T-cell (primary cell): ENCODE data around the gene COL18A1. TPM values are rescaled to one million over a fixed set of nuclear protein-coding genes. Genes with fewer than 3 reads are reported as not detected.
A peak's percentile ranks its signal among the peaks of the same experiment; 100 is the strongest.

Experiments
- ATAC-seq, 4 experiments: fragments of 200-7000 bp in 3 of 4; fragments of 150-1000 bp in 1 of 4; cut with Tn5 transposase; replicated peaks in 1 of 4; 1 replicate in 3 of 4; 2 replicates in 1 of 4; pipeline ENCODE4 v1.10.0; 2021; ENCODE audit warnings: moderate library complexity in 3 of 4, mild to moderate bottlenecking in 2 of 4, moderate number of reproducible peaks in 1 of 4
- CTCF ChIA-PET, 2 donors: fragments of 300-600 bp; sonication (Branson Sonifier 250); formaldehyde crosslinking; loops; one replicate each; lab custom pipeline; 2022; ENCODE audit warnings: antibody characterized with exemption in 2 of 2; lab: Charles Lee
- POLR2A ChIA-PET, 2 donors: fragments of 300-600 bp; sonication (Branson Sonifier 250); formaldehyde crosslinking; loops; one replicate each; lab custom pipeline; 2022; ENCODE audit warnings: antibody characterized with exemption in 2 of 2; lab: Charles Lee
- DNase-seq, 35 experiments: peaks; one replicate each; pipeline versions ENCODE4 v3.0.0 to v3.0.0-alpha.2; 2013 to 2023
- H3K27ac ChIP-seq: one replicate; pipeline ENCODE4 v1.5.1; 2013; ENCODE audit warnings: low read length
- H3K27me3 ChIP-seq, 2 experiments: replicated peaks in 1 of 2; 1 replicate in 1 of 2; 2 replicates in 1 of 2; pipeline versions ENCODE4 v1.6.1 to v1.7.0; 2013; ENCODE audit warnings: low read length in 1 of 2, mixed read lengths in 1 of 2; ENCODE audit not compliant: control insufficient read depth in 2 of 2, insufficient read depth in 2 of 2; ENCODE audit errors: extremely low read depth in 1 of 2
- H3K36me3 ChIP-seq, 2 donors: 1 replicate in 1 of 2; 2 replicates in 1 of 2; pipeline versions ENCODE4 v1.6.1 to v1.7.0; 2013; ENCODE audit warnings: low read length in 1 of 2; ENCODE audit not compliant: control insufficient read depth in 2 of 2, insufficient read depth in 1 of 2; ENCODE audit errors: extremely low read depth in 1 of 2
- H3K4me1 ChIP-seq, 2 experiments: 1 replicate in 1 of 2; 2 replicates in 1 of 2; pipeline versions ENCODE4 v1.6.1 to v1.7.0; 2013; ENCODE audit warnings: low read length in 2 of 2, mixed read lengths in 1 of 2; ENCODE audit not compliant: insufficient read depth in 2 of 2, control insufficient read depth in 1 of 2; ENCODE audit errors: extremely low read depth in 1 of 2
- H3K4me3 ChIP-seq, 2 donors: 1 replicate in 1 of 2; 2 replicates in 1 of 2; pipeline versions ENCODE4 v1.5.1 to v1.7.0; 2013; ENCODE audit warnings: mild to moderate bottlenecking in 2 of 2, low read length in 1 of 2, moderate library complexity in 1 of 2; ENCODE audit not compliant: control insufficient read depth in 1 of 2; ENCODE audit errors: extremely low read depth in 1 of 2
- H3K9me3 ChIP-seq: 2 replicates; pipeline ENCODE4 v1.7.0; 2013
- H3K27ac Mint-ChIP-seq, 2 donors: one replicate each; pipeline ENCODE4 v1.8.0; 2020 to 2021; ENCODE audit warnings: mild to moderate bottlenecking in 2 of 2, mixed read lengths in 2 of 2
- H3K27me3 Mint-ChIP-seq, 2 donors: one replicate each; pipeline ENCODE4 v1.8.0; 2021 to 2022; ENCODE audit warnings: mixed read lengths in 2 of 2
- H3K36me3 Mint-ChIP-seq: one replicate; pipeline ENCODE4 v1.8.0; 2021; ENCODE audit warnings: mixed read lengths
- H3K4me1 Mint-ChIP-seq, 3 donors: one replicate each; pipeline ENCODE4 v1.8.0; 2020 to 2022; ENCODE audit warnings: mixed read lengths in 3 of 3, mild to moderate bottlenecking in 1 of 3
- H3K4me3 Mint-ChIP-seq, 3 donors: one replicate each; pipeline ENCODE4 v1.8.0; 2020 to 2022; ENCODE audit warnings: mild to moderate bottlenecking in 3 of 3, mixed read lengths in 3 of 3, moderate library complexity in 3 of 3
- H3K9me3 Mint-ChIP-seq, 3 donors: one replicate each; pipeline ENCODE4 v1.8.0; 2020 to 2022; ENCODE audit warnings: mixed read lengths in 3 of 3
- WGBS: methylation state at CpG from one replicate; pipeline ENCODE4 v1.1.5; 2013; ENCODE audit warnings: missing lambda C conversion rate; ENCODE audit not compliant: insufficient coverage; 5-methylcytosine and 5-hydroxymethylcytosine counted together
- total RNA-seq, 35 experiments: library from RNA in 6 of 35; stranded (reverse) in 6 of 35; fragments of 120-200 nt in 1 of 35; gene quantifications; one replicate each; pipeline versions ENCODE4 v1.2.1 to v1.2.4 and lab custom pipeline; 2013 to 2026

COL18A1 gene
- total RNA-seq, 5 donors from 2014 or later (not counting 1 experiment from before 2014, with no cell fraction given): 7.2 to 53.8 (median 10.5) TPM

DNA sequence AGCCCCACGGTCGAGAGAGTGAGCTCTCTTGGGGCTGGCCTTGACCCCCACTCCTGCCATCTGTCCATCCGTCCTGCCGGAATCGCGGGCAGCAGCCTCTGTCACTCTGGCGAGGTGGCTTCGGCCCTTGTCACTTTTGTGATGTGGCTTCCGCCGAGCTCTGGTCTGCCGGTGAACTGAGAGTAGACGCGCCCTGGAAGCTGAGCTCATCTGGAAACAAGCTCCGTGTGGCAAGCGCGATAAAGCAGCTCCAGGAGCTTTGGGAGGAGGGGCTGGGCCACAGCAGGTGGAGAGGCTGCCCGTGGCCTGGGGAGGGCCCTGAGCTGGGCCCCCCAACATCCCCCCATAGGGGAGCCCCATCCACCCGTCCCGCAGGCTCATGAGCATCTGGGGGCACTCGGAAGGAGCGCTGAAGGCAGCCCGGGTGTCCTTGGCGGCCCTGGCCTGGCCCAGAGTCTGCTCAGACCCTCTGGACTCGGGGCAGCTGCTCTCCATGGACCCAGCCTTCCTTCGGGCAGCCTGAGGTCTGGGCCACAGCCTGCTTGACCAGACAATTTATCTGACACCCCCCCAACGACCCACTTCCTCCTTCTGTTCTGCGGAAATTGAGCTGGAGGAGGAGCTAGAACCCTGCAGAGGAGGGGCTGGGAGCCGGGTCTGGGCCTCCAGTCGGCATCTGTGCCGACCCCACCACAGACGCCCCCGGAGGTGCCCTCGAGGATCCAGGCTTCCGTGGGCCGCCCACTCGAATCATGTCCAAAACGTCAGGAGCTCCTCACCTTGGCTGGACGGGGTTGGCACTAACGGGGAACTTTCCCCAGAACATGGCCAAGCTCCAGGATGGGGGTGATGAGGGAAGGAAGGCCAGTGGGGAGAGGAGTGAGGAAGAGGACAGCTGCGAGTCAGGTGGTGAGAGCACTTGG is 78.2 kb downstream of the COL18A1 start:
- Histone ChIP-seq H3K27me3 (no peaks in the 10 kb centered on the region), H3K4me3 (peak overlapping the region; percentile 40 to 47), H3K36me3 (peaks cover 0 to 5% of the 10 kb centered on the region in 2 donors), H3K9me3 (no peaks in the 10 kb centered on the region), H3K27ac (peak overlapping the region; percentile 85), H3K4me1 (peaks cover 8 to 60% of the 10 kb centered on the region in 2 experiments)
- peak overlapping the region in 1 of 2 donors; percentile 95 for H3K27ac Mint-ChIP-seq
- peaks cover 0 to 5% (median 0%) of the 10 kb centered on the region in 3 donors for H3K9me3 Mint-ChIP-seq
- H3K4me1 Mint-ChIP-seq: peaks cover 12 to 47% (median 30%) of the 10 kb centered on the region in 3 donors
- H3K27me3 Mint-ChIP-seq: no peaks in the 10 kb centered on the region
- ChIA-PET POLR2A (interaction anchor here in 1 of 2 donors (0.6 kb wide), 1 partner anchor 68 kb away, joined by 3 read pairs; no protein-coding TSS in a partner anchor), CTCF (no interaction called here)
- WGBS: 15% methylated on average over 29 of the region's 40 CpGs
- H3K4me3 Mint-ChIP-seq: peak overlapping the region in 2 of 3 donors; percentile 68 to 71
- ATAC-seq (peak in 2 of 4 experiments; percentile 38 to 50), DNase-seq (peak in 22 of 35 experiments; percentile 20 to 58 (median 34))
- peaks cover 7% of the 10 kb centered on the region for H3K36me3 Mint-ChIP-seq

DNA sequence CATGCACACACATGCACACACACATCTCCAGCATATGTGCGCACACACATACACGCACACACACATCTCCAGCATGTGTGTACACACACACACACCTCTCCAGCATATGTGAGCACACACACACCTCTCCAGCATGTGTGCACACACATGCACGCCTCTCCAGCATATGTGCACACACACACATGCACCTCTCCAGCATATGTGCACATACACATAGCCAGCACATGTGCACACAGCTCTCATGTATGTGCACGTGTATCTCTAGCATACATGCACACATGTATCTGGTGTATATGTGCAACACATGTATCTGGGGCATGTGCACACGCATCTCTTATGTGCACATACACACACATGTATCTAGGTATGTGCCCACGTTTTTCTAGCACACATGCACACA is 79.4 kb downstream of the COL18A1 start:
- DNase-seq (no peak), ATAC-seq (no peak)
- peaks cover 7% of the 10 kb centered on the region for H3K36me3 Mint-ChIP-seq
- no peaks in the 10 kb centered on the region for H3K27me3 Mint-ChIP-seq
- Histone ChIP-seq H3K27me3 (peaks cover 0 to 4% of the 10 kb centered on the region in 2 experiments), H3K36me3 (peaks cover 0 to 5% of the 10 kb centered on the region in 2 donors), H3K4me1 (peaks cover 2 to 55% of the 10 kb centered on the region in 2 experiments), H3K27ac (no peak overlapping the region), H3K4me3 (no peak overlapping the region), H3K9me3 (no peaks in the 10 kb centered on the region)
- peak overlapping the region in 2 of 3 donors; percentile 35 to 68 for H3K4me3 Mint-ChIP-seq
- peaks cover 0 to 5% (median 0%) of the 10 kb centered on the region in 3 donors for H3K9me3 Mint-ChIP-seq
- ChIA-PET POLR2A (no interaction called here), CTCF (no interaction called here)
- peak overlapping the region in 1 of 2 donors; percentile 48 for H3K27ac Mint-ChIP-seq
- 100% methylated on average over 4 of the region's 6 CpGs for WGBS
- H3K4me1 Mint-ChIP-seq: peaks cover 2 to 38% (median 18%) of the 10 kb centered on the region in 3 donors

DNA sequence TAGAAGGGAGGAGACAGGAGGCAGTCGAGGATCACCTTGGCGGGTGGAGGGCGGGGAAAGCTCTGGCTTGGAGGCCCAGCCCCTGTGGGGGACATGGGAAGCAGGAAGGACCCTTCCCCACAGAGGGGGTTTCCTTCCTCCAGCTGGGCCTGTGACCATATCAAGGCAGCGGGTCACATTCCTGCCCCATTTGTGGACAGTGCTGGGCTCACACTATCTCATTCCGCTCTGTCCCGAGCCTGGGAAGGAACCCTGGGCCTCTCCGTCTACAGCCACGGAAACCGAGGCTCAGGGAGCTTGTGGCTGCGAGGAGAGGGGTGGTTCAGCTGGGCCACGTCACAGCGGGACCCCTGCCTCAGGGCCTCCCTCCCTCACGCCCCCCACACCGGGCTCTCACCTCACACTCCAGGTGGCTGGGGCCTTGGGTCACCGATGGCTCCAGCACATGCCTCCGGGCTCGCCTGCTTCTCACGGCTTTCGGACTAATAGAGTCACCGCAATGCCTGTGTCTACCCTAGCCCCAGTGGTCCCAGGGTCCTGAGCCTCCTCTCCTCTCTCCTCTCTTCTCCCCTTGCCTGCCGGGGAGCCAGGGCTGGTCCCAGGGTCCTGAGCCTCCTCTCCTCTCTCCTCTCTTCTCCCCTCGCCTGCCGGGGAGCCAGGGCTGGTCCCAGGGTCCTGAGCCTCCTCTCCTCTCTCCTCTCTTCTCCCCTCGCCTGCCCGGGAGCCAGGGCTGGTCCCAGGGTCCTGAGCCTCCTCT is 80.9 kb downstream of the COL18A1 start:
- no peak overlapping the region for H3K4me3 ChIP-seq
- Mint-ChIP-seq H3K4me3 (no peak overlapping the region), H3K27me3 (no peaks in the 10 kb centered on the region), H3K9me3 (peaks cover 0 to 5% (median 0%) of the 10 kb centered on the region in 3 donors), H3K36me3 (peaks cover 7% of the 10 kb centered on the region), H3K4me1 (peaks cover 0 to 28% (median 14%) of the 10 kb centered on the region in 3 donors), H3K27ac (no peak overlapping the region)
- peaks cover 5 to 51% of the 10 kb centered on the region in 2 experiments for H3K4me1 ChIP-seq
- CTCF ChIA-PET: interaction anchor here in 1 of 2 donors (0.6 kb wide), 1 partner anchor 558 kb away, joined by 3 read pairs; no protein-coding TSS in a partner anchor
- H3K27me3 ChIP-seq: peaks cover 0 to 11% of the 10 kb centered on the region in 2 experiments
- DNase-seq (no peak), ATAC-seq (no peak)
- peaks cover 0 to 5% of the 10 kb centered on the region in 2 donors for H3K36me3 ChIP-seq
- no peaks in the 10 kb centered on the region for H3K9me3 ChIP-seq
- POLR2A ChIA-PET: no interaction called here
- no peak overlapping the region for H3K27ac ChIP-seq
- 89% methylated on average over 20 of the region's 25 CpGs for WGBS

DNA sequence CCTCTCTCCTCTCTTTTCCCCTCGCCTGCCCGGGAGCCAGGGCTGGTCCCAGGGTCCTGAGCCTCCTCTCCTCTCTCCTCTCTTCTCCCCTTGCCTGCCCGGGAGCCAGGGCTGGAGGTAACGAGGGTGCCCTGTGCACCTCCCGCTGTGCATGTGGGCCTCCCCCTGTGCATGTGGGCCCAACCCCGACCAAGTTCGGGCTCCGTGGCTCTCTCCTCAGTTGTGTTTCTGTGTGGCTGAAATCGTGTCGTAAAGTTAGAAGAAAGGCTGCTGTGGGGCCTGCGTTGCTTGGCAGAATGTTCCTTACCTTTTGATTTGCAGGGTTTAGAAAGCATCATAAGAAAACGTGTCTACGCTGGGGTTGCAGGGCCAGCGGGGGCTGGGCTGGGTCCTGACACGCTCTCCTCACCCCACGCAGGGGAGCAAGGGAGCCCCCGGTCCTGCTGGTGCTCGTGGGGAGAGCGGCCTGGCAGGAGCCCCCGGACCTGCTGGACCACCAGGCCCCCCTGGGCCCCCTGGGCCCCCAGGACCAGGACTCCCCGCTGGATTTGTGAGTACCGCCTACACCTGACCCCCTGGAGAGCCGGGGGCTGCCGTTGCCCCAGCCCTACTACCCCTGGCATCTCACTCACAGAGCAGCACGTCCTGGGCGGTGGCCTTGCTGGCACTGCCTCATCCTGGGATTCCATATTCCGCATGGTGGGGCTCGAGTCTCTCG is 81.6 kb downstream of the COL18A1 start:
- Mint-ChIP-seq H3K4me3 (no peak overlapping the region), H3K9me3 (peaks cover 0 to 5% (median 0%) of the 10 kb centered on the region in 3 donors), H3K27me3 (no peaks in the 10 kb centered on the region), H3K4me1 (peaks cover 0 to 26% (median 14%) of the 10 kb centered on the region in 3 donors), H3K27ac (no peak overlapping the region), H3K36me3 (peaks cover 7% of the 10 kb centered on the region)
- ChIA-PET POLR2A (no interaction called here), CTCF (no interaction called here)
- H3K4me1 ChIP-seq: peaks cover 5 to 45% of the 10 kb centered on the region in 2 experiments
- H3K27me3 ChIP-seq: peaks cover 0 to 13% of the 10 kb centered on the region in 2 experiments
- H3K36me3 ChIP-seq: peaks cover 0 to 5% of the 10 kb centered on the region in 2 donors
- H3K27ac ChIP-seq: no peak overlapping the region
- no peaks in the 10 kb centered on the region for H3K9me3 ChIP-seq
- DNase-seq (no peak), ATAC-seq (no peak)
- 83% methylated on average over 28 of the region's 29 CpGs for WGBS
- no peak overlapping the region for H3K4me3 ChIP-seq

DNA sequence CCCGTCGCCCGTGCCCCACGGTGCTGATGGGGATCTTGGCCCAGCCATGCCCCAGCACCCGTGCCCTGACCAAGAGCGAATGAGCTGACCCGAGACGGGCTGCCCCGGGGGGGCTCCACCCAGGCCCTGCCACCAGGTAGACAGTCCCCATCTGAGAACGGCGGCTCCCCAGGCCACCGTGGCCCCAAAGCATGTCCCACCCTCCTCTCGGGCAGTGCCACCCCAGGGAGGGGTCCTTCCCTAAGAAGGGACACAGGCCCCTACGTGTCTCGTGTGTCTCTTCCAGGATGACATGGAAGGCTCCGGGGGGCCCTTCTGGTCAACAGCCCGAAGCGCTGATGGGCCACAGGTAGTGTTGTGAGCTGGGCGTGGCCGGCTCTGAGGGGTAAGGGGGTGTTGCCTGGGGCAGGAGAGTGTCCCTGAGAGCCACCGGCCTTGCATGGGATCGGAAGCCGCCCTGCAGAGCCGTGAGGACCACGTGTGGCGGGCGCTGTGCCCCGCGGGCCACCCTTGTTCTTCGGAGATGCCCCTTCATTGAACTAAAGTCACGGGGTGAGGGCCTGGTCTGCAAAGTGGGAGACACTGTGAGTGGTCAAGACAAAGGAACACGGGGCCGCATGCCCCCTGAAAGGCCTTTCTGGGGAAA is 82.3 kb downstream of the COL18A1 start:
- ChIA-PET POLR2A (no interaction called here), CTCF (no interaction called here)
- Mint-ChIP-seq H3K27me3 (no peaks in the 10 kb centered on the region), H3K4me3 (no peak overlapping the region), H3K27ac (no peak overlapping the region), H3K9me3 (peaks cover 0 to 5% (median 0%) of the 10 kb centered on the region in 3 donors), H3K4me1 (peaks cover 0 to 21% (median 14%) of the 10 kb centered on the region in 3 donors), H3K36me3 (peaks cover 7% of the 10 kb centered on the region)
- H3K4me3 ChIP-seq: no peak overlapping the region
- no peak overlapping the region for H3K27ac ChIP-seq
- no peaks in the 10 kb centered on the region for H3K9me3 ChIP-seq
- peaks cover 0 to 13% of the 10 kb centered on the region in 2 experiments for H3K27me3 ChIP-seq
- peaks cover 0 to 5% of the 10 kb centered on the region in 2 donors for H3K36me3 ChIP-seq
- WGBS: 91% methylated on average over 27 of the region's 33 CpGs
- ATAC-seq (no peak), DNase-seq (no peak)
- peaks cover 5 to 38% of the 10 kb centered on the region in 2 experiments for H3K4me1 ChIP-seq
